ENCODE results near the gene CDC42. TPM values are rescaled to one million over a fixed set of nuclear protein-coding genes. Genes with fewer than 3 reads are reported as not detected.

CDC42 gene
- total and polyA plus RNA-seq, 9 of the 15 experiments (the other 6 are each of a cell fraction or from before 2014, with no cell fraction given): 186 to 398 (median 325) TPM

DNA sequence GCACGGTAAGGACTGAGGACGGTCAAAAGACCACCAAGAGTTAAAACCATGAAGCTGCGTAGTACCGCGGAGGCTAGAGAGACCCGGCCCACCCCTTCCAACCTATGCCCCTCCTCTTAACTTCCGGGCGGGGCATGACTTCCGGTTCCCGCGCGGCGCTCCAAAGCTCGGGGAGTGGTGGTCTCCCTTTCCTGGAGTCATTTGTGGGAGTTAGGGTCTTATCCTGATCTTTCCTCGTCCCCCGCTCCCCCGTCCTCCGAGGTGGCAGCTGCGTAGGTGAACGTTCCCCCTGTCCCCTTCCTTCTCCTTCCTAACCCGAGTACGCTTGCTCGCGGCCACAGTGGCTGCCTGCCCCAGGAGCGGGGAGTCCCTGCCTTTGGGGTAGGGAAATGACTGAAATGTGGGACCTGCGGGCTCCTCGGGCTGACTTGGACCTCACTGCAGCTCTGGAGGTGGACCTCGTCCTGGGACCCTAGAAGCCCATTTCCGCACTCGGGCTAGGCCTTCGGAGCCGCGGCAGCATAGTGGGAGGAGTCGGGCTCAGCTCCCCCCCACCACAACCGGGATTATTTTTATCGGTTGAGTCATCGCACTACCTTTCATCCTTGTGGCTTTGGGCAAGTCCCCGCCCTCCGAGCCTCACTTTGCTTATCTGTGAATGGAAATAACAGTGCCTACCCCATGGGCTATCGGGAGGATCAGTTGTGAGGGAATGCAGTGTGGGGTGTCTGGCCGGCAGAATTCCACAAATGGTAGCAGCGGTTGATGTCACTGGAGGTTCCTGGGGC, 26.9 kb upstream of the CDC42 start (continued):
- TF ChIP-seq, protein P1, sequence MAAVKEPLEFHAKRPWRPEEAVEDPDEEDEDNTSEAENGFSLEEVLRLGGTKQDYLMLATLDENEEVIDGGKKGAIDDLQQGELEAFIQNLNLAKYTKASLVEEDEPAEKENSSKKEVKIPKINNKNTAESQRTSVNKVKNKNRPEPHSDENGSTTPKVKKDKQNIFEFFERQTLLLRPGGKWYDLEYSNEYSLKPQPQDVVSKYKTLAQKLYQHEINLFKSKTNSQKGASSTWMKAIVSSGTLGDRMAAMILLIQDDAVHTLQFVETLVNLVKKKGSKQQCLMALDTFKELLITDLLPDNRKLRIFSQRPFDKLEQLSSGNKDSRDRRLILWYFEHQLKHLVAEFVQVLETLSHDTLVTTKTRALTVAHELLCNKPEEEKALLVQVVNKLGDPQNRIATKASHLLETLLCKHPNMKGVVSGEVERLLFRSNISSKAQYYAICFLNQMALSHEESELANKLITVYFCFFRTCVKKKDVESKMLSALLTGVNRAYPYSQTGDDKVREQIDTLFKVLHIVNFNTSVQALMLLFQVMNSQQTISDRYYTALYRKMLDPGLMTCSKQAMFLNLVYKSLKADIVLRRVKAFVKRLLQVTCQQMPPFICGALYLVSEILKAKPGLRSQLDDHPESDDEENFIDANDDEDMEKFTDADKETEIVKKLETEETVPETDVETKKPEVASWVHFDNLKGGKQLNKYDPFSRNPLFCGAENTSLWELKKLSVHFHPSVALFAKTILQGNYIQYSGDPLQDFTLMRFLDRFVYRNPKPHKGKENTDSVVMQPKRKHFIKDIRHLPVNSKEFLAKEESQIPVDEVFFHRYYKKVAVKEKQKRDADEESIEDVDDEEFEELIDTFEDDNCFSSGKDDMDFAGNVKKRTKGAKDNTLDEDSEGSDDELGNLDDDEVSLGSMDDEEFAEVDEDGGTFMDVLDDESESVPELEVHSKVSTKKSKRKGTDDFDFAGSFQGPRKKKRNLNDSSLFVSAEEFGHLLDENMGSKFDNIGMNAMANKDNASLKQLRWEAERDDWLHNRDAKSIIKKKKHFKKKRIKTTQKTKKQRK (IDR thresholded peaks at IDR 0.05; ENCODE audit: borderline replicate concordance, low read depth, low read length): no peak
- peak; percentile 52 for TF ChIP-seq C11orf30 (IDR thresholded peaks at IDR 0.05; ENCODE audit: low read depth)
- TF ChIP-seq ZBTB8A (IDR thresholded peaks at IDR 0.05; ENCODE audit: partially characterized antibody): no peak
- TF ChIP-seq FOXK2 (conservative IDR thresholded peaks at IDR 0.05 in 1 of 2, IDR thresholded peaks at IDR 0.05 in 1 of 2; ENCODE audit: low read depth in 2 of 2): peak; percentile 67 to 68; a peak in 2 of 4 replicates
- TF ChIP-seq POLR2H (tag; IDR thresholded peaks at IDR 0.05; ENCODE audit: low read depth): peak; percentile 95
- no peak for TF ChIP-seq SMAD3 (CRISPR knock-in tag; conservative IDR thresholded peaks at IDR 0.05)
- TF ChIP-seq SUPT5H (IDR thresholded peaks at IDR 0.05): peak; percentile 99
- TF ChIP-seq SMAD1 (IDR thresholded peaks at IDR 0.05; ENCODE audit: low read depth, low read length, partially characterized antibody): peak; percentile 26
- TF ChIP-seq MEF2A (IDR thresholded peaks at IDR 0.05; ENCODE audit: control insufficient read depth, low read depth, low read length): peak; percentile 85
- peak; percentile 93 for TF ChIP-seq PHF20 (IDR thresholded peaks at IDR 0.05; ENCODE audit: partially characterized antibody)
- TF ChIP-seq PHF21A (IDR thresholded peaks at IDR 0.05; ENCODE audit: borderline replicate concordance, low read depth): no peak
- TF ChIP-seq SNIP1 (IDR thresholded peaks at IDR 0.05; ENCODE audit: low read depth): peak; percentile 58
- peak; percentile 89 for TF ChIP-seq MYC (IDR thresholded peaks at IDR 0.05; ENCODE audit: low read depth, low read length)
- peak; percentile 69; the same call in 1 of the 2 replicates for TF ChIP-seq MYC (CRISPR knock-in tag; IDR thresholded peaks at IDR 0.05; ENCODE audit: borderline replicate concordance, low read depth)
- TF ChIP-seq, protein P2, sequence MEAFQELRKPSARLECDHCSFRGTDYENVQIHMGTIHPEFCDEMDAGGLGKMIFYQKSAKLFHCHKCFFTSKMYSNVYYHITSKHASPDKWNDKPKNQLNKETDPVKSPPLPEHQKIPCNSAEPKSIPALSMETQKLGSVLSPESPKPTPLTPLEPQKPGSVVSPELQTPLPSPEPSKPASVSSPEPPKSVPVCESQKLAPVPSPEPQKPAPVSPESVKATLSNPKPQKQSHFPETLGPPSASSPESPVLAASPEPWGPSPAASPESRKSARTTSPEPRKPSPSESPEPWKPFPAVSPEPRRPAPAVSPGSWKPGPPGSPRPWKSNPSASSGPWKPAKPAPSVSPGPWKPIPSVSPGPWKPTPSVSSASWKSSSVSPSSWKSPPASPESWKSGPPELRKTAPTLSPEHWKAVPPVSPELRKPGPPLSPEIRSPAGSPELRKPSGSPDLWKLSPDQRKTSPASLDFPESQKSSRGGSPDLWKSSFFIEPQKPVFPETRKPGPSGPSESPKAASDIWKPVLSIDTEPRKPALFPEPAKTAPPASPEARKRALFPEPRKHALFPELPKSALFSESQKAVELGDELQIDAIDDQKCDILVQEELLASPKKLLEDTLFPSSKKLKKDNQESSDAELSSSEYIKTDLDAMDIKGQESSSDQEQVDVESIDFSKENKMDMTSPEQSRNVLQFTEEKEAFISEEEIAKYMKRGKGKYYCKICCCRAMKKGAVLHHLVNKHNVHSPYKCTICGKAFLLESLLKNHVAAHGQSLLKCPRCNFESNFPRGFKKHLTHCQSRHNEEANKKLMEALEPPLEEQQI (IDR thresholded peaks at IDR 0.05): no peak
- TF ChIP-seq ZNF41 (CRISPR knock-in tag; conservative IDR thresholded peaks at IDR 0.05): no peak
- peak; percentile 90 for TF ChIP-seq ZBTB7A (IDR thresholded peaks at IDR 0.05; ENCODE audit: borderline replicate concordance, control insufficient read depth, low read depth, low read length)
- peak; percentile 93; the same call in 1 of the 2 replicates for TF ChIP-seq SMARCE1 (IDR thresholded peaks at IDR 0.05)
- peak; percentile 83 for TF ChIP-seq SOX6 (IDR thresholded peaks at IDR 0.05)
- 0 out of 2 replicates have a peak, but pooled peaks have one; percentile 78 for TF ChIP-seq GATAD2B (IDR thresholded peaks at IDR 0.05; ENCODE audit: borderline replicate concordance)
- TF ChIP-seq HLTF (IDR thresholded peaks at IDR 0.05): peak; percentile 12
- no peak for TF ChIP-seq ZNF384 (IDR thresholded peaks at IDR 0.05; ENCODE audit: low read depth, low read length)
- peak in 1 of 2 experiments; percentile 66; a peak in 2 of 4 replicates for TF ChIP-seq KDM1A (IDR thresholded peaks at IDR 0.05)
- no peak for TF ChIP-seq CREBBP (IDR thresholded peaks at IDR 0.05; ENCODE audit: low read depth, low read length)
